IMR-90 (cell line): Measurements from ENCODE around the gene FKTN. TPM values are rescaled to one million over a fixed set of nuclear protein-coding genes. Genes with fewer than 3 reads are reported as not detected.

Experiments
- ATAC-seq: fragments of 200-7000 bp; cut with Tn5 transposase; 2 replicates; pipeline ENCODE4 v1.9.1; 2020; ENCODE audit warnings: low read depth, mild to moderate bottlenecking, moderate library complexity
- BruUV-seq: library from RNA; stranded (reverse); fragments of 400-500 nt; replicated peaks from 2 replicates; lab custom pipeline; 2021; lab: Mats Ljungman, UMichigan
- CTCF ChIA-PET: fragments of 300-600 bp; formaldehyde crosslinking; extraction: SDS; loops from one replicate; lab custom pipeline; 2021; ENCODE audit warnings: antibody characterized with exemption; lab: Yijun Ruan, JAX
- POLR2A ChIA-PET: fragments of 300-600 bp; sonication (Branson Sonifier 250); formaldehyde crosslinking; loops from one replicate; lab custom pipeline; 2022; ENCODE audit warnings: antibody characterized with exemption; ENCODE audit not compliant: unreplicated experiment; lab: Charles Lee
- DNase-seq: peaks from one replicate; pipeline ENCODE4 v3.0.0; 2013
- H2AFZ ChIP-seq: replicated peaks from 2 replicates; pipeline ENCODE3; 2013; ENCODE audit warnings: low read length, mild to moderate bottlenecking; ENCODE audit not compliant: poor library complexity
- H2AK5ac ChIP-seq: 2 replicates; pipeline ENCODE4 v1.6.1; 2013; ENCODE audit warnings: low read depth, low read length, inconsistent platforms
- H2AK9ac ChIP-seq: replicated peaks from 2 replicates; pipeline ENCODE3; 2013; ENCODE audit warnings: mild to moderate bottlenecking, low read depth, low read length, moderate library complexity; ENCODE audit not compliant: poor library complexity
- H2BK120ac ChIP-seq: 2 replicates; pipeline ENCODE4 v1.6.1; 2013; ENCODE audit warnings: low read depth, low read length, inconsistent platforms
- H2BK15ac ChIP-seq: 3 replicates; pipeline ENCODE4 v1.6.1; 2013; ENCODE audit warnings: low read depth, low read length, inconsistent platforms
- H2BK20ac ChIP-seq: 2 replicates; pipeline ENCODE4 v1.6.1; 2013; ENCODE audit warnings: low read depth, mild to moderate bottlenecking, inconsistent platforms, low read length, moderate library complexity
- H2BK5ac ChIP-seq: 2 replicates; pipeline ENCODE4 v1.6.1; 2013; ENCODE audit warnings: mild to moderate bottlenecking, low read depth, low read length, inconsistent platforms; ENCODE audit not compliant: poor library complexity, severe bottlenecking
- H3K14ac ChIP-seq: replicated peaks from 2 replicates; pipeline ENCODE4 v1.6.1; 2013; ENCODE audit warnings: low read depth, low read length, inconsistent platforms
- H3K18ac ChIP-seq: 2 replicates; pipeline ENCODE4 v1.6.1; 2013; ENCODE audit warnings: low read depth, low read length, control low read depth
- H3K23ac ChIP-seq: 2 replicates; pipeline ENCODE4 v1.6.1; 2013; ENCODE audit warnings: low read depth, low read length, inconsistent platforms
- H3K27ac ChIP-seq: 2 replicates; pipeline ENCODE4 v1.5.1; 2013; ENCODE audit warnings: mild to moderate bottlenecking, control low read depth, low read length; ENCODE audit not compliant: insufficient read depth
- H3K27me3 ChIP-seq: 2 replicates; pipeline ENCODE4 v1.6.1; 2013; ENCODE audit warnings: low read length; ENCODE audit not compliant: control insufficient read depth, insufficient read depth
- H3K36me3 ChIP-seq: 2 replicates; pipeline ENCODE4 v1.6.1; 2013; ENCODE audit warnings: low read length, mixed read lengths; ENCODE audit not compliant: control insufficient read depth, insufficient read depth
- H3K4ac ChIP-seq: 2 replicates; pipeline ENCODE4 v1.6.1; 2013; ENCODE audit warnings: low read depth, low read length, inconsistent platforms
- H3K4me1 ChIP-seq: 2 replicates; pipeline ENCODE4 v1.6.1; 2013; ENCODE audit warnings: low read length, mixed read lengths; ENCODE audit not compliant: control insufficient read depth, insufficient read depth
- H3K4me2 ChIP-seq: 2 replicates; pipeline ENCODE4 v1.6.1; 2013; ENCODE audit warnings: low read depth, mild to moderate bottlenecking, control low read depth, low read length, moderate library complexity
- H3K4me3 ChIP-seq: 2 replicates; pipeline ENCODE4 v1.5.1; 2013; ENCODE audit warnings: low read depth, mild to moderate bottlenecking, control low read depth, low read length, moderate library complexity; ENCODE audit not compliant: insufficient read depth
- H3K56ac ChIP-seq: 2 replicates; pipeline ENCODE4 v1.6.1; 2013; ENCODE audit warnings: low read length, inconsistent platforms; ENCODE audit not compliant: insufficient read depth; ENCODE audit errors: extremely low read depth
- H3K79me1 ChIP-seq, 2 experiments: 2 replicates each; pipeline ENCODE4 v1.6.1; 2013; ENCODE audit warnings: low read length in 2 of 2, inconsistent platforms in 1 of 2, low read depth in 1 of 2
- H3K9ac ChIP-seq: 2 replicates; pipeline ENCODE4 v1.6.1; 2013; ENCODE audit warnings: low read depth, low read length, control low read depth
- H3K9me1 ChIP-seq: 2 replicates; pipeline ENCODE4 v1.6.1; 2013; ENCODE audit warnings: low read length, inconsistent platforms; ENCODE audit not compliant: insufficient read depth
- H3K9me3 ChIP-seq: 2 replicates; pipeline ENCODE4 v1.6.1; 2013; ENCODE audit warnings: low read length; ENCODE audit not compliant: control insufficient read depth, insufficient read depth
- H4K20me1 ChIP-seq: 2 replicates; pipeline ENCODE4 v1.6.1; 2013; ENCODE audit warnings: low read length, inconsistent platforms; ENCODE audit not compliant: insufficient read depth
- H4K5ac ChIP-seq: 2 replicates; pipeline ENCODE4 v1.6.1; 2013; ENCODE audit warnings: mild to moderate bottlenecking, low read depth, low read length, control low read depth
- H4K8ac ChIP-seq, 2 experiments: 2 replicates each; pipeline ENCODE4 v1.6.1; 2013; ENCODE audit warnings: low read depth in 2 of 2, low read length in 2 of 2, control low read depth in 1 of 2, inconsistent platforms in 1 of 2
- H4K91ac ChIP-seq: 2 replicates; pipeline ENCODE4 v1.6.1; 2013; ENCODE audit warnings: low read depth, low read length, inconsistent platforms; ENCODE audit not compliant: insufficient read depth
- BHLHE40 ChIP-seq: fragments of 150-350 bp; IDR thresholded peaks from 2 replicates; pipeline ENCODE4 v1.6.1; 2016; ENCODE audit warnings: mild to moderate bottlenecking, low read depth, low read length
- CHD1 ChIP-seq: IDR thresholded peaks from 2 replicates; pipeline ENCODE4 v1.6.1; 2012; ENCODE audit warnings: low read depth, low read length, improper control_type of control experiment
- ELK1 ChIP-seq: fragments of 150-350 bp; IDR thresholded peaks from 2 replicates; pipeline ENCODE4 v1.6.1; 2016; ENCODE audit warnings: low read depth, mild to moderate bottlenecking, low read length, moderate library complexity, borderline replicate concordance
- FOS ChIP-seq: fragments of 150-350 bp; IDR thresholded peaks from 2 replicates; pipeline ENCODE4 v1.6.1; 2016; ENCODE audit warnings: low read depth, low read length
- MAFK ChIP-seq: IDR thresholded peaks from 2 replicates; pipeline ENCODE4 v1.6.1; 2012; ENCODE audit warnings: low read depth, low read length, improper control_type of control experiment
- MAZ ChIP-seq: IDR thresholded peaks from 2 replicates; pipeline ENCODE4 v1.6.1; 2012; ENCODE audit warnings: low read depth, mild to moderate bottlenecking, low read length, improper control_type of control experiment, moderate library complexity, borderline replicate concordance
- MXI1 ChIP-seq: IDR thresholded peaks from 2 replicates; pipeline ENCODE4 v1.6.1; 2012; ENCODE audit warnings: low read depth, mild to moderate bottlenecking, low read length, moderate library complexity, borderline replicate concordance
- NFE2L2 ChIP-seq: fragments of 150-350 bp; IDR thresholded peaks from 2 replicates; pipeline ENCODE4 v1.6.1; 2016; ENCODE audit warnings: low read depth, mild to moderate bottlenecking, low read length
- RAD21 ChIP-seq: IDR thresholded peaks from 2 replicates; pipeline ENCODE4 v1.6.1; 2012; ENCODE audit warnings: low read length, improper control_type of control experiment
- USF2 ChIP-seq: fragments of 150-350 bp; IDR thresholded peaks from 2 replicates; pipeline ENCODE4 v1.6.1; 2017; ENCODE audit warnings: mild to moderate bottlenecking, antibody characterized with exemption, low read length, low read depth
- WGBS, 2 experiments: methylation state at CpG; one replicate each; pipeline versions ENCODE4 v1.1.5 to v1.1.7; 2013; ENCODE audit warnings: missing lambda C conversion rate in 2 of 2; ENCODE audit not compliant: insufficient read length in 1 of 2; ENCODE audit errors: extremely low coverage in 2 of 2; 5-methylcytosine and 5-hydroxymethylcytosine counted together
- dilution Hi-C: fragments of 300-500 bp; cut with HindIII; formaldehyde crosslinking; loops from one replicate; pipeline ENCODE4 v1.14.3; 2018; ENCODE audit warnings: low sequenced_read_pairs; ENCODE audit not compliant: unreplicated experiment
- in situ Hi-C: fragments of 300-500 bp; cut with MboI; formaldehyde crosslinking; loops from 3 replicates; pipeline ENCODE4 v1.14.3; 2019; ENCODE audit warnings: low sequenced_read_pairs, inconsistent platforms, mixed read lengths
- intact Hi-C: fragments of 100-400 bp; cut with micrococcal nuclease; formaldehyde crosslinking; loops from 2 replicates; pipeline ENCODE4 v1.10.0; 2022
- polyA plus RNA-seq, 3 experiments: library from polyadenylated mRNA; depleted of rRNA; stranded (reverse); fragments of >200 nt; gene quantifications; 2 replicates each; pipeline ENCODE4 v1.2.3, GENCODE V29; 2012; ENCODE audit warnings: low replicate concordance in 1 of 3
- total RNA-seq: library from RNA; depleted of rRNA; stranded (reverse); fragments of >200 nt; gene quantifications from 2 replicates; pipeline ENCODE4 v1.2.3, GENCODE V29; 2012
- TF ChIP-seq, protein P1 (sequence below): conservative IDR thresholded peaks from 2 replicates; pipeline ENCODE4 v1.5.1; 2012; ENCODE audit warnings: mild to moderate bottlenecking, low read depth, low read length, improper control_type of control experiment

FKTN gene
- total and polyA plus RNA-seq, 2 of the 4 experiments (the other 2 are of a cell fraction) = 8.6 to 20.3 TPM

- WGBS, 2 experiments = no CpG with 5 or more reads among the region's 1 CpG
- Histone ChIP-seq H2BK5ac (no peak overlapping the region), H2BK120ac (no peak overlapping the region), H3K23ac (no peak overlapping the region), H3K9me1 (no peaks in the 10 kb centered on the region), H3K56ac (no peak overlapping the region), H3K4me2 (no peak overlapping the region), H3K4me1 (no peaks in the 10 kb centered on the region), H4K5ac (no peak overlapping the region), H3K9ac (no peak overlapping the region), H3K27ac (no peak overlapping the region), H3K79me1 (no peaks in the 10 kb centered on the region), H2BK20ac (no peak overlapping the region), H3K4me3 (no peak overlapping the region), H2AFZ (no peak overlapping the region), H4K8ac (no peak overlapping the region), H3K36me3 (peaks cover 3% of the 10 kb centered on the region; the same call in 1 of the 2 replicates), H2BK15ac (no peak overlapping the region), H3K27me3 (no peaks in the 10 kb centered on the region), H3K14ac (no peak overlapping the region), H4K91ac (no peak overlapping the region), H4K20me1 (no peaks in the 10 kb centered on the region), H2AK9ac (no peak overlapping the region), H3K18ac (no peak overlapping the region), H3K4ac (no peak overlapping the region), H2AK5ac (no peak overlapping the region), H3K9me3 (no peaks in the 10 kb centered on the region)
- intact Hi-C loops (no loop called here), in situ Hi-C loops (no loop called here), dilution Hi-C loops (no loop called here)
- CTCF ChIA-PET = no interaction called here
- POLR2A ChIA-PET = no interaction called here
- DNase-seq (peak; percentile 29), ATAC-seq (peak; percentile 46; the same call in 1 of the 2 replicates)
- TSS peak; percentile 19 for BruUV-seq
- TF ChIP-seq MAZ = no peak
- TF ChIP-seq, protein P1, sequence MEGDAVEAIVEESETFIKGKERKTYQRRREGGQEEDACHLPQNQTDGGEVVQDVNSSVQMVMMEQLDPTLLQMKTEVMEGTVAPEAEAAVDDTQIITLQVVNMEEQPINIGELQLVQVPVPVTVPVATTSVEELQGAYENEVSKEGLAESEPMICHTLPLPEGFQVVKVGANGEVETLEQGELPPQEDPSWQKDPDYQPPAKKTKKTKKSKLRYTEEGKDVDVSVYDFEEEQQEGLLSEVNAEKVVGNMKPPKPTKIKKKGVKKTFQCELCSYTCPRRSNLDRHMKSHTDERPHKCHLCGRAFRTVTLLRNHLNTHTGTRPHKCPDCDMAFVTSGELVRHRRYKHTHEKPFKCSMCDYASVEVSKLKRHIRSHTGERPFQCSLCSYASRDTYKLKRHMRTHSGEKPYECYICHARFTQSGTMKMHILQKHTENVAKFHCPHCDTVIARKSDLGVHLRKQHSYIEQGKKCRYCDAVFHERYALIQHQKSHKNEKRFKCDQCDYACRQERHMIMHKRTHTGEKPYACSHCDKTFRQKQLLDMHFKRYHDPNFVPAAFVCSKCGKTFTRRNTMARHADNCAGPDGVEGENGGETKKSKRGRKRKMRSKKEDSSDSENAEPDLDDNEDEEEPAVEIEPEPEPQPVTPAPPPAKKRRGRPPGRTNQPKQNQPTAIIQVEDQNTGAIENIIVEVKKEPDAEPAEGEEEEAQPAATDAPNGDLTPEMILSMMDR = no peak
- no peak for TF ChIP-seq USF2
- TF ChIP-seq CHD1 = no peak
- TF ChIP-seq MXI1 = no peak
- TF ChIP-seq NFE2L2 = no peak
- TF ChIP-seq ELK1 = no peak
- no peak for TF ChIP-seq FOS
- no peak for TF ChIP-seq MAFK
- TF ChIP-seq BHLHE40 = no peak
- TF ChIP-seq RAD21 = no peak
These were observed 78.4 kb downstream of the FKTN start for GRCh38 chr9:105636331-105636730.
